GM23338 (cell line): ENCODE data around the gene CACNA1C.

Source experiments
- CREB1 ChIP-seq: fragments of 250-450 bp; sonication (Bioruptor Pico); IDR thresholded peaks from 2 replicates; pipeline ENCODE4 v1.5.0; 2020; ENCODE audit warnings: low read depth, mild to moderate bottlenecking, moderate library complexity
- EZH2 ChIP-seq: fragments of 200-600 bp; sonication (generic); IDR thresholded peaks from one replicate; pipeline ENCODE4 v1.8.0; 2017; ENCODE audit warnings: antibody characterized with exemption, mild to moderate bottlenecking, low read depth; ENCODE audit not compliant: unreplicated experiment
- EZH2phosphoT487 ChIP-seq: fragments of 200-600 bp; sonication (generic); IDR thresholded peaks from one replicate; pipeline ENCODE4 v1.8.1; 2018; ENCODE audit warnings: antibody characterized with exemption; ENCODE audit not compliant: unreplicated experiment
- JUNB ChIP-seq: IDR thresholded peaks from one replicate; pipeline ENCODE4 v1.6.1; 2016; ENCODE audit warnings: antibody characterized with exemption; ENCODE audit not compliant: unreplicated experiment
- POLR2AphosphoS5 ChIP-seq: IDR thresholded peaks from 2 replicates; pipeline ENCODE4 v1.6.1; 2016; ENCODE audit warnings: antibody characterized with exemption, low read depth
- ZNF114 ChIP-seq: fragments of 250-450 bp; sonication (Bioruptor Pico); IDR thresholded peaks from 2 replicates; pipeline ENCODE4 v1.5.0; 2020; ENCODE audit warnings: mild to moderate bottlenecking, moderate library complexity
- ZNF331 ChIP-seq: fragments of 250-450 bp; sonication (Bioruptor Pico); IDR thresholded peaks from 2 replicates; pipeline ENCODE4 v1.5.0; 2020; ENCODE audit warnings: low read depth, mild to moderate bottlenecking, moderate library complexity
- TF ChIP-seq, protein P1 (sequence below), 2 experiments: fragments of 200-600 bp in 1 of 2; sonication (generic) in 1 of 2; conservative IDR thresholded peaks; 2 replicates each; pipeline versions ENCODE4 v1.5.1 to v1.6.1; 2016 to 2017; ENCODE audit warnings: antibody characterized with exemption in 2 of 2, low read depth in 2 of 2, mild to moderate bottlenecking in 2 of 2, moderate library complexity in 1 of 2
- TF ChIP-seq, protein P2 (sequence below): IDR thresholded peaks from one replicate; pipeline ENCODE4 v1.6.1; 2018; ENCODE audit warnings: antibody characterized with exemption; ENCODE audit not compliant: unreplicated experiment

DNA sequence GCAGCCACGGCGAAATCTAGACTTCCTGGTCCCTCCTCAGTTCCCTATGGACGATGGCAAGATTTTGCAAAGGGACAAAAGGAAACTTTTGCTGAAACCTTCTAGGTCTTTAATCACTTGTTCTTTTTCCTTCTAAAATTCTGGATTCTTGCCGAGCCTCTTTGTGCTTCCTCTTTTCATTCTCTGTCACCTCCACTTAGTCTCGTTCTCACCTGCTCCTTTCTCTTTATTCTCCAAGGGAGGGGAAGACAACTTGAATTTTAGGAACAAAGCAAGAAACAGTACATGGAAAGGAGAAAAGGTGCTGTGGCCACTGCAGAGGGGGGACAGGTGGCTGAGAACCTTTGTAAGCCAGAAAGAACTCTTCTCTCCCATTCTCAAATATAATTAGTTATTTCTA lies 194.8 kb downstream of the CACNA1C start:
- TF ChIP-seq, protein P1, sequence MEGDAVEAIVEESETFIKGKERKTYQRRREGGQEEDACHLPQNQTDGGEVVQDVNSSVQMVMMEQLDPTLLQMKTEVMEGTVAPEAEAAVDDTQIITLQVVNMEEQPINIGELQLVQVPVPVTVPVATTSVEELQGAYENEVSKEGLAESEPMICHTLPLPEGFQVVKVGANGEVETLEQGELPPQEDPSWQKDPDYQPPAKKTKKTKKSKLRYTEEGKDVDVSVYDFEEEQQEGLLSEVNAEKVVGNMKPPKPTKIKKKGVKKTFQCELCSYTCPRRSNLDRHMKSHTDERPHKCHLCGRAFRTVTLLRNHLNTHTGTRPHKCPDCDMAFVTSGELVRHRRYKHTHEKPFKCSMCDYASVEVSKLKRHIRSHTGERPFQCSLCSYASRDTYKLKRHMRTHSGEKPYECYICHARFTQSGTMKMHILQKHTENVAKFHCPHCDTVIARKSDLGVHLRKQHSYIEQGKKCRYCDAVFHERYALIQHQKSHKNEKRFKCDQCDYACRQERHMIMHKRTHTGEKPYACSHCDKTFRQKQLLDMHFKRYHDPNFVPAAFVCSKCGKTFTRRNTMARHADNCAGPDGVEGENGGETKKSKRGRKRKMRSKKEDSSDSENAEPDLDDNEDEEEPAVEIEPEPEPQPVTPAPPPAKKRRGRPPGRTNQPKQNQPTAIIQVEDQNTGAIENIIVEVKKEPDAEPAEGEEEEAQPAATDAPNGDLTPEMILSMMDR (conservative IDR thresholded peaks at IDR 0.05; ENCODE audit: low read depth in 2 of 2) = no peak
- TF ChIP-seq POLR2AphosphoS5 = no peak
- no peak for TF ChIP-seq ZNF331 (CRISPR knock-in tag)
- no peak for TF ChIP-seq EZH2
- TF ChIP-seq EZH2phosphoT487 = no peak
- TF ChIP-seq CREB1 (CRISPR knock-in tag) = no peak
- TF ChIP-seq, protein P2, sequence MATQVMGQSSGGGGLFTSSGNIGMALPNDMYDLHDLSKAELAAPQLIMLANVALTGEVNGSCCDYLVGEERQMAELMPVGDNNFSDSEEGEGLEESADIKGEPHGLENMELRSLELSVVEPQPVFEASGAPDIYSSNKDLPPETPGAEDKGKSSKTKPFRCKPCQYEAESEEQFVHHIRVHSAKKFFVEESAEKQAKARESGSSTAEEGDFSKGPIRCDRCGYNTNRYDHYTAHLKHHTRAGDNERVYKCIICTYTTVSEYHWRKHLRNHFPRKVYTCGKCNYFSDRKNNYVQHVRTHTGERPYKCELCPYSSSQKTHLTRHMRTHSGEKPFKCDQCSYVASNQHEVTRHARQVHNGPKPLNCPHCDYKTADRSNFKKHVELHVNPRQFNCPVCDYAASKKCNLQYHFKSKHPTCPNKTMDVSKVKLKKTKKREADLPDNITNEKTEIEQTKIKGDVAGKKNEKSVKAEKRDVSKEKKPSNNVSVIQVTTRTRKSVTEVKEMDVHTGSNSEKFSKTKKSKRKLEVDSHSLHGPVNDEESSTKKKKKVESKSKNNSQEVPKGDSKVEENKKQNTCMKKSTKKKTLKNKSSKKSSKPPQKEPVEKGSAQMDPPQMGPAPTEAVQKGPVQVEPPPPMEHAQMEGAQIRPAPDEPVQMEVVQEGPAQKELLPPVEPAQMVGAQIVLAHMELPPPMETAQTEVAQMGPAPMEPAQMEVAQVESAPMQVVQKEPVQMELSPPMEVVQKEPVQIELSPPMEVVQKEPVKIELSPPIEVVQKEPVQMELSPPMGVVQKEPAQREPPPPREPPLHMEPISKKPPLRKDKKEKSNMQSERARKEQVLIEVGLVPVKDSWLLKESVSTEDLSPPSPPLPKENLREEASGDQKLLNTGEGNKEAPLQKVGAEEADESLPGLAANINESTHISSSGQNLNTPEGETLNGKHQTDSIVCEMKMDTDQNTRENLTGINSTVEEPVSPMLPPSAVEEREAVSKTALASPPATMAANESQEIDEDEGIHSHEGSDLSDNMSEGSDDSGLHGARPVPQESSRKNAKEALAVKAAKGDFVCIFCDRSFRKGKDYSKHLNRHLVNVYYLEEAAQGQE = no peak
- no peak for TF ChIP-seq JUNB
- no peak for TF ChIP-seq ZNF114 (CRISPR knock-in tag)
